ENCODE results near the gene RALB.

- TF ChIP-seq GATA2 (IDR thresholded peaks at IDR 0.05; ENCODE audit: low read depth, low read length), result no peak
- TF ChIP-seq GATA3 (IDR thresholded peaks at IDR 0.05; ENCODE audit: low read depth, low read length), result no peak
Observed at GRCh38 chr2:120291401-120292311, 39.0 kb downstream of the RALB start.

All from SH-SY5Y (cell line).